ENCODE data around the gene HEBP1.

HEBP1 gene

DNA sequence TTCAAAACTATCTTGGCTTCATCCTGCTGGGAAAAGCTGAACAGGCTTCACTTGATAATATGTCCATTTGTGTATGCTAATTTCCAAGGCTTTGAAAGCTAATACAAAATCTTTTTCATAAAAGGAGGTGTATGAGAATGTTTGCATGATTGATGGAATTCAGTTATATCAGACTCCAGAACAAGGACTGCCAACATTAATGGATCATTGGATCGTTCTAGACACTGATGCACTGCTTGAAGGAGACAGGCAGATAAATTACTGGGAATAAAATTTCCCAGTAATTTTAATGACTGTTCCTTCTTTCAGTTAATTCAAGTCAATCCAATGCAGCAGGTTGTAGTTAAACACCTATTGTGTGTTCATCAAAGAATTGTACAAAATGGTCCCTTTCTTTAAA, 48.6 kb downstream of the HEBP1 start:
- no peak overlapping the region for H3K4me3 ChIP-seq (ENCODE audit: control insufficient read depth, low read depth, low read length)
- DNase-seq (ENCODE audit: low read depth): no peak
- TF ChIP-seq, protein P1, sequence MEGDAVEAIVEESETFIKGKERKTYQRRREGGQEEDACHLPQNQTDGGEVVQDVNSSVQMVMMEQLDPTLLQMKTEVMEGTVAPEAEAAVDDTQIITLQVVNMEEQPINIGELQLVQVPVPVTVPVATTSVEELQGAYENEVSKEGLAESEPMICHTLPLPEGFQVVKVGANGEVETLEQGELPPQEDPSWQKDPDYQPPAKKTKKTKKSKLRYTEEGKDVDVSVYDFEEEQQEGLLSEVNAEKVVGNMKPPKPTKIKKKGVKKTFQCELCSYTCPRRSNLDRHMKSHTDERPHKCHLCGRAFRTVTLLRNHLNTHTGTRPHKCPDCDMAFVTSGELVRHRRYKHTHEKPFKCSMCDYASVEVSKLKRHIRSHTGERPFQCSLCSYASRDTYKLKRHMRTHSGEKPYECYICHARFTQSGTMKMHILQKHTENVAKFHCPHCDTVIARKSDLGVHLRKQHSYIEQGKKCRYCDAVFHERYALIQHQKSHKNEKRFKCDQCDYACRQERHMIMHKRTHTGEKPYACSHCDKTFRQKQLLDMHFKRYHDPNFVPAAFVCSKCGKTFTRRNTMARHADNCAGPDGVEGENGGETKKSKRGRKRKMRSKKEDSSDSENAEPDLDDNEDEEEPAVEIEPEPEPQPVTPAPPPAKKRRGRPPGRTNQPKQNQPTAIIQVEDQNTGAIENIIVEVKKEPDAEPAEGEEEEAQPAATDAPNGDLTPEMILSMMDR (IDR thresholded peaks at IDR 0.05; ENCODE audit: control insufficient read depth, insufficient read depth, low read depth, low read length, missing control alignments): no peak

DNA sequence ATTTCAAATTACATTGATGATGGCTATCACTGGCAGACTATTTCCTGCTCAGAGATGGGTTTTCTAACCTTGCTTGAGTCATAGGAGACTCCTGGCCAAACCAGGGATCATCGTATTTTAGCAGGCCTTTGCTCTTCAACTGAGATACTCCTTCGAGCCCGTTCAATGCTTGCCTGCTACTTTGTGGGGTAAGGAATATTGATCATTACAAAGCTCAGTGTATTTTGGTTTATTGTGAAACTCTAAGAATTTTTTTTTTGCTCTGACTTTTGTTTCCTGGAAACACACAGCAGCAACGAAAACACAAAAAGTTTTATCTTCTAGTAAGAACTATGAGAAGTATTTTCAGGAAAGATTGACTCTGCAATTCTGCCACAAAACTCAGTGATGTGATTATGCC, 52.2 kb downstream of the HEBP1 start:
- DNase-seq (ENCODE audit: low read depth): no peak
- no peak overlapping the region for H3K4me3 ChIP-seq (ENCODE audit: control insufficient read depth, low read depth, low read length)
- TF ChIP-seq, protein P1 (IDR thresholded peaks at IDR 0.05; ENCODE audit: control insufficient read depth, insufficient read depth, low read depth, low read length, missing control alignments): no peak

DNA sequence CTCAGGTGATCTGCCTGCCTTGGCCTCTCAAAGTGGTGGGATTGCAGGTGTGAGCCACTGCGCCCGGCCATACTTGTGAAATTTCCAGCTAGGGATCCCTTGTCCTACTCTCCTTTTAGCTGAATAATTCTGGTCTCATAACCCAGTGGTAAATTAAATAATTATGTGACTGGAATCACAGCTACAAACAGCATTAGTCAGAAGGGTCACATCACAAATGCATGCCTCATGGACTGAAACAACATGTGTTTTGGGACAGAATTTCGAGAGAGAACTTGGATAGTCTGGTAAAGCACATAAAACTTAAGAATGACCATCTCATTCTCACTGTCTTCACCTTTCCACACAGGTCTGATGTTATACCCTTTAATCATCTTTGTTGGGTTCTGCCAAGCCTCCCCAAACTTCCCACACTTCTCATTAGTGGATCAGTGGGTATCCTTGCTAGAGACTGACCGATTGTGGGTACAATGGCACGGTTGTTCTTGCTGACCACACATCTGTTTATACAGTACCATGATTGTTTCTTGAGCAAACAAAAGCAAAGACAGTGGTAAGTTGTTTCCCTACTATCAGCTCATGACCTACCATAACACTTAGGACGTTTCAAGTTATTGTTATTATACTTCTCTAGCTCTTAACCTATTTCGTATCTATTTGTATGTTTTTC, 53.2 kb downstream of the HEBP1 start:
- TF ChIP-seq, protein P1 (IDR thresholded peaks at IDR 0.05; ENCODE audit: control insufficient read depth, insufficient read depth, low read depth, low read length, missing control alignments): no peak
- no peak for DNase-seq (ENCODE audit: low read depth)

DNA sequence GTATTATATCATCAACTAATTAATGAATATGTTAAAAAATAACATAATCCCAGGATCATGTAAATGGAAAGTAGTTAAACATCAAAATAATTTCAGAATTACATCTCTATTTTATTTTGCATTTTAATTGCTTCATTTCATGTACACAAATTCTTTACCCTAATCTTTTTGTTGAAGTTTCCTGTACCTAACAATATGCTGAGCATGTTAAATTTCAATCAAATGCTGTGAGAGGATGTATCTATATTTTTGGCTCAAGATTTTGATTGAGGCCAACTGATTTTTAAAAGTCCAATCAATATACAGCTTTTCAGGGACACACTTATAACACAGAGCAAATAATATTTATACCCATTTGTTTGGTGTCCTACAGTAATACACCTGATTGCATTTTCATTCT, 54.5 kb downstream of the HEBP1 start:
- TF ChIP-seq, protein P1 (IDR thresholded peaks at IDR 0.05; ENCODE audit: control insufficient read depth, insufficient read depth, low read depth, low read length, missing control alignments): no peak
- no peak for DNase-seq (ENCODE audit: low read depth)
- no peak overlapping the region for H3K4me3 ChIP-seq (ENCODE audit: control insufficient read depth, low read depth, low read length)

More for the DNA sequence above, 53.2 kb downstream of the HEBP1 start:
- no peak overlapping the region for H3K4me3 ChIP-seq (ENCODE audit: control insufficient read depth, low read depth, low read length)

DNA sequence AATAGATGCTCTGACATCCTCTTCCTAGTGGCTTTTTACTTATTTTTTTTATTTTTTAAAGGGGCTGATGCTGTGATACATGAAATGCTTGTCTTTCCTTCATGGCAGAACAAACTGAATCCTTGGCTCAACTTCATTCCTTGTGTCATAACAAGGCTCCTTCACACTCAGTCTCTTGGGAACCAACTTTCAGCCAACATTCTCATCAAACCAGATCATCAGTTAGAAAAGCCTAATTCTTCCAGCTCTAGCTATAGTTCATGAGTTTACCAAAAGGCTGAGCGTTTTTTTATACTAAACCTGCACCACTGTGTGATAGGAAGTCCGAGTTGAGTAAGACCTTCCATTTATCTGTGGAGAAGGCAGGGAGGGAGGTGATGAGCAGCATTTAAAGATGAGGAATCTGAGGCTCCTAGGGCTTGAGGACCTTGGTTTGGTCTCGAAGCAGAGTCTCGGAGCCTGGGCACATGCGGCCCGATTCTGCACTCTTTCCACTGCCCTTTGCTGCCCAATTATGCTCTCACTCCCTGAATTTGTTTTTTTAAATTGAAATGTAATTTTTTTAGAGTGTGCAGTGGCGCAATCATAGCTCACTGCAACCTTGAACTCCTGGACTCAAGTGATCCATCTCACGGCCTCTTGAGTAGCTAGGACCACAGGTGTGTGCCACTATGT, 56.3 kb downstream of the HEBP1 start:
- no peak for DNase-seq (ENCODE audit: low read depth)
- TF ChIP-seq, protein P1 (IDR thresholded peaks at IDR 0.05; ENCODE audit: control insufficient read depth, insufficient read depth, low read depth, low read length, missing control alignments): no peak
- H3K4me3 ChIP-seq (ENCODE audit: control insufficient read depth, low read depth, low read length): no peak overlapping the region

DNA sequence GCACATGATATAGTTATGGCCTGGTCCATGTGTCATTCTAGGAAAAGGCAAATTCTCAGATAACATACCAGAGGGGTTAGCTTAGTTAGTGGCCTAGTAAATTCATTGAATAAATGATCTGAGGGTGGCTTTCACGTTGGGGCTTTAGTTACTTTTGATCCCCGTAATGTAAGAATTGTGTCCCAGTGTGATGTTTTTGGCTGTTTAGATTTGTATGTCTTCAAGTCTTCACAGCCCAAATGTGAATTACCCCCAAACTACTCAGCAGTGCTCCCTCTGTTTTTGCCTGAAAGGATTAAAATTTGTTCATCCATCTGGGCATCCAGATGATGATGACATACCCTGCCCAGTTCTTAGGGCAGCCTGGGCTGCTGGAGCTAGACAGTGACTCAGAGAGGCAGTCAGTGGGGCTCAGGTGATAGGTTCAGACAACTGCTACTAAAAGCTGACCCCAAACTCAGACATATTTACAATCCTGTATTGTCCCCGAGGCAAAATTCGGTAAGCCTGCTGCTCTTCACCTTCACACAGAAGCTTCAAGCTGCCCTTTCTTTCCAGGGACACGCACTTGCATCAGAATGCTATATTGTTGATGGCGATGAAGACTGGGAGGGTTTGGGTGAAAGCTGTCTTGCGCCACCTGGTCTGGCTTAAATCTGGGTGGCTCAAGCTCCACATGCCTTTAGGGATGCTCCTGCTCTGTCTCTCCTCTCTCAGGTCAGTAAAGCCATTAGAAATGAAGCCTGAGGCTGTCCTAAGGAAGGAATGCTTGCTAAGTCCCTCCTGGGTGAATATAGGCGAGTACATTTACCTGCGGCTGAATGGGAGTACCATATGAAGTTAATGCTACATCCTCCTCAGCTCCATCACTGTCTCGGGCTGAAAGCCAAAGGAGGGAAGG, 58.4 kb downstream of the HEBP1 start:
- TF ChIP-seq, protein P1 (IDR thresholded peaks at IDR 0.05; ENCODE audit: control insufficient read depth, insufficient read depth, low read depth, low read length, missing control alignments): no peak
- no peak overlapping the region for H3K4me3 ChIP-seq (ENCODE audit: control insufficient read depth, low read depth, low read length)
- DNase-seq (ENCODE audit: low read depth): no peak

All from AG09309 (cell line).